ENCODE data around the gene SIDT2. TPM values are rescaled to one million over a fixed set of nuclear protein-coding genes. Genes with fewer than 3 reads are reported as not detected.

The SIDT2 gene
- total and polyA plus RNA-seq, 2 of the 13 experiments (the other 11 are each of a cell fraction or from before 2014, with no cell fraction given): 11.5 to 28.0 TPM

DNA sequence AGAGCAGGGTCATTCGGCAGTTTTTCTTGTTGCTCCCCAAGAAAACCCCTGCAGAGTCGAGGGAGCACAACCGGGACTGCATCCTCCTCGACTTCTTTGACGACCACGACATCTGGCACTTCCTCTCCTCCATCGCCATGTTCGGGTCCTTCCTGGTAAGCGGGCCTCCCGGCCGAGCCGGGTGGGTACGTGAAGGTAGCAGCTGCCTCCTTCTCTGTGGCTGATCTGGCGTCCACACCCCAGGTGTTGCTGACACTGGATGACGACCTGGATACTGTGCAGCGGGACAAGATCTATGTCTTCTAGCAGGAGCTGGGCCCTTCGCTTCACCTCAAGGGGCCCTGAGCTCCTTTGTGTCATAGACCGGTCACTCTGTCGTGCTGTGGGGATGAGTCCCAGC is 17.2 kb downstream of the SIDT2 start:
- Histone ChIP-seq H3K27me3 (ENCODE audit: control insufficient read depth in 1 of 2, insufficient read depth in 2 of 2, low read length in 2 of 2) (no peaks in the 10 kb centered on the region), H3K27ac (ENCODE audit: extremely low read length, insufficient read depth, low read length) (no peak overlapping the region), H3K9ac (ENCODE audit: insufficient read depth, low read depth, low read length) (no peak overlapping the region), H3K36me3 (replicated peaks in 1 of 2; ENCODE audit: control insufficient read depth in 1 of 2, insufficient read depth in 2 of 2, low read length in 2 of 2) (peaks cover 3 to 6% of the 10 kb centered on the region in 2 experiments; a peak in 2 of 5 replicates), H4K20me1 (ENCODE audit: insufficient read depth, low read length) (no peaks in the 10 kb centered on the region), H3K4me1 (ENCODE audit: insufficient read depth, low read length) (peaks cover 9% of the 10 kb centered on the region), H2AFZ (ENCODE audit: low read length) (no peak overlapping the region), H3K4me3 (replicated peaks in 1 of 3; ENCODE audit: insufficient read depth in 1 of 3, low read depth in 2 of 3, low read length in 3 of 3) (no peak overlapping the region), H3K9me3 (ENCODE audit: low read length) (no peaks in the 10 kb centered on the region), H3K79me2 (ENCODE audit: insufficient read depth, low read length) (no peaks in the 10 kb centered on the region), H3K4me2 (ENCODE audit: low read depth, low read length) (no peak overlapping the region)
- ATAC-seq (no peak), DNase-seq (ENCODE audit: low spot score) (no peak), FAIRE-seq (no peak)
- no TSS peak for BruUV-seq (replicated peaks)
- in situ Hi-C loops (cut with HindIII; ENCODE audit: extremely low pct_ligation_motif_present, low pct_unique_long_range_greater_than_20kb): no loop called here
- ChIA-PET CTCF (ENCODE audit: low intra/inter-chr PET ratio, low total read pairs) (no interaction called here), POLR2A (interaction anchor here (1.0 kb wide), 1 partner anchor 17 kb away, joined by 3 read pairs; the partner anchor contains the start of gene SIDT2)
- 97% methylated on average over 18 of the region's 19 CpGs for WGBS (ENCODE audit: low lambda C conversion rate)
- intact Hi-C loops (cut with micrococcal nuclease; ENCODE audit: unreplicated experiment): no loop called here
- TF ChIP-seq, protein P1, sequence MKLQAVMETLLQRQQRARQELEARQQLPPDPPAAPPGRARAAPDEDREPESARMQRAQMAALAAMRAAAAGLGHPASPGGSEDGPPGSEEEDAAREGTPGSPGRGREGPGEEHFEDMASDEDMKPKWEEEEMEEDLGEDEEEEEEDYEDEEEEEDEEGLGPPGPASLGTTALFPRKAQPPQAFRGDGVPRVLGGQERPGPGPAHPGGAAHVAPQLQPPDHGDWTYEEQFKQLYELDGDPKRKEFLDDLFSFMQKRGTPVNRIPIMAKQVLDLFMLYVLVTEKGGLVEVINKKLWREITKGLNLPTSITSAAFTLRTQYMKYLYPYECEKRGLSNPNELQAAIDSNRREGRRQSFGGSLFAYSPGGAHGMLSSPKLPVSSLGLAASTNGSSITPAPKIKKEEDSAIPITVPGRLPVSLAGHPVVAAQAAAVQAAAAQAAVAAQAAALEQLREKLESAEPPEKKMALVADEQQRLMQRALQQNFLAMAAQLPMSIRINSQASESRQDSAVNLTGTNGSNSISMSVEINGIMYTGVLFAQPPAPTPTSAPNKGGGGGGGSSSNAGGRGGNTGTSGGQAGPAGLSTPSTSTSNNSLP (IDR thresholded peaks at IDR 0.05; ENCODE audit: low read depth, low read length): no peak
- TF ChIP-seq RARA (CRISPR knock-in tag; IDR thresholded peaks at IDR 0.05): no peak
- TF ChIP-seq ZNF550 (CRISPR knock-in tag; IDR thresholded peaks at IDR 0.05; ENCODE audit: borderline replicate concordance): no peak
- TF ChIP-seq AGO2 (optimal IDR thresholded peaks at IDR 0.05; ENCODE audit: low read depth, low read length): peak; percentile 31
- TF ChIP-seq MAZ (IDR thresholded peaks at IDR 0.05; ENCODE audit: borderline replicate concordance, low read depth, low read length): no peak
- TF ChIP-seq MAZ (CRISPR knock-in tag; IDR thresholded peaks at IDR 0.05; ENCODE audit: low read depth): no peak

GRCh38 chr11:117197006-117197405 is 18.5 kb downstream of the SIDT2 start:
- Histone ChIP-seq H4K20me1 (ENCODE audit: insufficient read depth, low read length) (no peaks in the 10 kb centered on the region), H3K27ac (ENCODE audit: extremely low read length, insufficient read depth, low read length) (no peak overlapping the region), H3K9me3 (ENCODE audit: low read length) (no peaks in the 10 kb centered on the region), H3K79me2 (ENCODE audit: insufficient read depth, low read length) (no peaks in the 10 kb centered on the region), H3K36me3 (replicated peaks in 1 of 2; ENCODE audit: control insufficient read depth in 1 of 2, insufficient read depth in 2 of 2, low read length in 2 of 2) (peaks cover under 1% of the 10 kb centered on the region in 2 experiments; a peak in 2 of 5 replicates), H3K4me1 (ENCODE audit: insufficient read depth, low read length) (peaks cover 9% of the 10 kb centered on the region), H3K27me3 (ENCODE audit: control insufficient read depth in 1 of 2, insufficient read depth in 2 of 2, low read length in 2 of 2) (no peaks in the 10 kb centered on the region), H2AFZ (ENCODE audit: low read length) (no peak overlapping the region), H3K4me3 (replicated peaks in 1 of 3; ENCODE audit: insufficient read depth in 1 of 3, low read depth in 2 of 3, low read length in 3 of 3) (no peak overlapping the region), H3K4me2 (ENCODE audit: low read depth, low read length) (no peak overlapping the region), H3K9ac (ENCODE audit: insufficient read depth, low read depth, low read length) (no peak overlapping the region)
- no peak for ATAC-seq
- ChIA-PET CTCF (ENCODE audit: low intra/inter-chr PET ratio, low total read pairs) (interaction anchor here (1.6 kb wide), 1 partner anchor 29 kb away, joined by 7 read pairs; no protein-coding TSS in a partner anchor), POLR2A (no interaction called here)
- BruUV-seq (replicated peaks): no TSS peak
- FAIRE-seq: no peak
- no peak for DNase-seq (ENCODE audit: low spot score)
- in situ Hi-C loops (cut with HindIII; ENCODE audit: extremely low pct_ligation_motif_present, low pct_unique_long_range_greater_than_20kb) (no loop called here), intact Hi-C loops (cut with micrococcal nuclease; ENCODE audit: unreplicated experiment) (no loop called here)
- TF ChIP-seq JUNB (CRISPR knock-in tag; IDR thresholded peaks at IDR 0.05; ENCODE audit: borderline replicate concordance) (no peak), SRSF4 (IDR thresholded peaks at IDR 0.05; ENCODE audit: low read depth, low read length, poor library complexity, severe bottlenecking) (no peak)
- 95% methylated on average over 3 of the region's 7 CpGs for WGBS (ENCODE audit: low lambda C conversion rate)

Data from HepG2 (cell line).